GM18526 (cell line): ENCODE data around the gene HIRA.

Experiments used
- POLR2A ChIP-seq: IDR thresholded peaks from 3 replicates; pipeline ENCODE4 v1.6.1; 2011; ENCODE audit not compliant: insufficient read length; ENCODE audit errors: extremely low read depth

Gene HIRA

GRCh38 chr22:19360862-19361261, 70.7 kb downstream of the HIRA start:
- no peak for TF ChIP-seq POLR2A

- no peak for TF ChIP-seq POLR2A
Observed at GRCh38 chr22:19360300-19360792, 71.2 kb downstream of the HIRA start.

GRCh38 chr22:19359554-19360299, 71.8 kb downstream of the HIRA start:
- no peak for TF ChIP-seq POLR2A

GRCh38 chr22:19358703-19359553, 72.6 kb downstream of the HIRA start:
- no peak for TF ChIP-seq POLR2A

- TF ChIP-seq POLR2A, result no peak
Observed at GRCh38 chr22:19358195-19358594, 73.3 kb downstream of the HIRA start.

GRCh38 chr22:19357270-19358105, 74.0 kb downstream of the HIRA start:
- TF ChIP-seq POLR2A, result no peak

- no peak for TF ChIP-seq POLR2A
Observed at GRCh38 chr22:19356708-19357269, 74.7 kb downstream of the HIRA start.

GRCh38 chr22:19355413-19356157, 75.9 kb downstream of the HIRA start:
- TF ChIP-seq POLR2A, result no peak

- TF ChIP-seq POLR2A, result no peak
Observed at GRCh38 chr22:19354201-19354600, 77.3 kb downstream of the HIRA start.

- TF ChIP-seq POLR2A, result no peak
Observed at GRCh38 chr22:19353363-19354131, 78.0 kb downstream of the HIRA start.

- no peak for TF ChIP-seq POLR2A
Observed at GRCh38 chr22:19352766-19353165, 78.8 kb downstream of the HIRA start.

GRCh38 chr22:19352217-19352616, 79.3 kb downstream of the HIRA start:
- TF ChIP-seq POLR2A, result no peak

GRCh38 chr22:19351604-19352003, 79.9 kb downstream of the HIRA start:
- no peak for TF ChIP-seq POLR2A

- no peak for TF ChIP-seq POLR2A
Observed at GRCh38 chr22:19350947-19351346, 80.6 kb downstream of the HIRA start.

GRCh38 chr22:19350476-19350859, 81.1 kb downstream of the HIRA start:
- no peak for TF ChIP-seq POLR2A
